Measurements from ENCODE around the gene CSTF3. TPM values are rescaled to one million over a fixed set of nuclear protein-coding genes. Genes with fewer than 3 reads are reported as not detected.
"Not testable (repeated sequence)": the region's sequence is repeated elsewhere in the genome, so short reads cannot be mapped to it uniquely, and the experiment has no call there.

Gene CSTF3
- total RNA-seq, 2 donors from 2014 or later, result 22.9 to 29.9 TPM

GRCh38 chr11:33133761-33134160 is 27.5 kb downstream of the CSTF3 start:
- Histone ChIP-seq H3K9ac (ENCODE audit: low read depth in 2 of 2, low read length in 2 of 2) (no peak overlapping the region), H3K9me3 (no peaks in the 10 kb centered on the region), H3K4me1 (no peaks in the 10 kb centered on the region), H3K36me3 (no peaks in the 10 kb centered on the region), H3K4me3 (no peak overlapping the region), H3K27me3 (no peaks in the 10 kb centered on the region), H3K27ac (no peak overlapping the region)
- no peak for DNase-seq
- intact Hi-C loops (cut with DNase I), result no loop called here
- TF ChIP-seq CTCF (IDR thresholded peaks at IDR 0.05), result no peak

- Histone ChIP-seq H3K4me3 (no peak overlapping the region), H3K4me1 (no peaks in the 10 kb centered on the region), H3K36me3 (no peaks in the 10 kb centered on the region), H3K9me3 (no peaks in the 10 kb centered on the region), H3K27ac (no peak overlapping the region), H3K27me3 (no peaks in the 10 kb centered on the region), H3K9ac (ENCODE audit: low read depth in 2 of 2, low read length in 2 of 2) (no peak overlapping the region)
- intact Hi-C loops (cut with DNase I), result no loop called here
- TF ChIP-seq CTCF (IDR thresholded peaks at IDR 0.05), result no peak
- no peak for DNase-seq
Measured at GRCh38 chr11:33132510-33132909, 28.8 kb downstream of the CSTF3 start.

- no peak for TF ChIP-seq CTCF (IDR thresholded peaks at IDR 0.05)
- intact Hi-C loops (cut with DNase I), result no loop called here
- Histone ChIP-seq H3K4me3 (no peak overlapping the region), H3K27ac (no peak overlapping the region), H3K4me1 (no peaks in the 10 kb centered on the region), H3K9me3 (no peaks in the 10 kb centered on the region), H3K36me3 (no peaks in the 10 kb centered on the region), H3K27me3 (no peaks in the 10 kb centered on the region), H3K9ac (ENCODE audit: low read depth in 2 of 2, low read length in 2 of 2) (no peak overlapping the region)
- no peak for DNase-seq
Measured at GRCh38 chr11:33128739-33129138, 32.5 kb downstream of the CSTF3 start.

- no peaks in the 10 kb centered on the region for H3K36me3 ChIP-seq
- H3K4me1 ChIP-seq, result no peaks in the 10 kb centered on the region
- DNase-seq, result no peak
- TF ChIP-seq CTCF (IDR thresholded peaks at IDR 0.05), result no peak
- H3K4me3 ChIP-seq, result no peak overlapping the region
- no peaks in the 10 kb centered on the region for H3K27me3 ChIP-seq
- H3K9ac ChIP-seq (ENCODE audit: low read depth in 2 of 2, low read length in 2 of 2), result no peak overlapping the region
- H3K9me3 ChIP-seq, result no peaks in the 10 kb centered on the region
- H3K27ac ChIP-seq, result no peak overlapping the region
- intact Hi-C loops (cut with DNase I), result no loop called here
Measured at GRCh38 chr11:33125611-33126010, 35.7 kb downstream of the CSTF3 start.

GRCh38 chr11:33125025-33125424 is 36.3 kb downstream of the CSTF3 start:
- no peak for TF ChIP-seq CTCF (IDR thresholded peaks at IDR 0.05)

GRCh38 chr11:33122696-33123095 is 38.6 kb downstream of the CSTF3 start:
- DNase-seq; H3K9ac ChIP-seq (ENCODE audit: low read depth in 2 of 2, low read length in 2 of 2); H3K36me3 ChIP-seq; intact Hi-C loops (cut with DNase I); H3K27ac ChIP-seq; H3K27me3 ChIP-seq; H3K4me3 ChIP-seq; H3K4me1 ChIP-seq; H3K9me3 ChIP-seq: not testable (repeated sequence)

More at GRCh38 chr11:33125025-33125424, 36.3 kb downstream of the CSTF3 start:
- no peaks in the 10 kb centered on the region for H3K9me3 ChIP-seq
- H3K27me3 ChIP-seq, result no peaks in the 10 kb centered on the region
- intact Hi-C loops (cut with DNase I), result no loop called here
- H3K9ac ChIP-seq (ENCODE audit: low read depth in 2 of 2, low read length in 2 of 2), result no peak overlapping the region
- DNase-seq, result no peak
- H3K4me3 ChIP-seq, result no peak overlapping the region
- no peaks in the 10 kb centered on the region for H3K36me3 ChIP-seq
- H3K4me1 ChIP-seq, result no peaks in the 10 kb centered on the region
- H3K27ac ChIP-seq, result no peak overlapping the region
